GM18909 (cell line): ENCODE measurements around the gene PTPN2.

Experiments used
- ATAC-seq: cut with Tn5 transposase; IDR thresholded peaks from one replicate; pipeline ENCODE4 v1.9.1; 2021; ENCODE audit warnings: mild to moderate bottlenecking; ENCODE audit not compliant: unreplicated experiment, poor library complexity

PTPN2 gene

GRCh38 chr18:12750715-12751502 lies 133.1 kb downstream of the PTPN2 start:
- ATAC-seq = no peak

- peak; percentile 65 for ATAC-seq
Measured at GRCh38 chr18:12750076-12750714, 133.8 kb downstream of the PTPN2 start.

- ATAC-seq = no peak
Measured at GRCh38 chr18:12749121-12749520, 134.9 kb downstream of the PTPN2 start.

- ATAC-seq = no peak
Measured at GRCh38 chr18:12748671-12749070, 135.4 kb downstream of the PTPN2 start.

- no peak for ATAC-seq
Measured at GRCh38 chr18:12747530-12748315, 136.3 kb downstream of the PTPN2 start.

- no peak for ATAC-seq
Measured at GRCh38 chr18:12745095-12745795, 138.8 kb downstream of the PTPN2 start.

- ATAC-seq = no peak
Measured at GRCh38 chr18:12744103-12744502, 139.9 kb downstream of the PTPN2 start.

- ATAC-seq = no peak
Measured at GRCh38 chr18:12742453-12742852, 141.6 kb downstream of the PTPN2 start.
